PC-3 (cell line): Measurements from ENCODE around the gene BCKDHB.

Experiments
- EZH2 ChIP-seq: fragments of 300-600 bp; sonication (generic); IDR thresholded peaks from one replicate; pipeline ENCODE4 v1.6.1; 2017; ENCODE audit warnings: antibody characterized with exemption, mild to moderate bottlenecking, low read length; ENCODE audit not compliant: unreplicated experiment
- TF ChIP-seq, protein P1 (sequence below): fragments of 300-600 bp; sonication (generic); conservative IDR thresholded peaks from 2 replicates; pipeline ENCODE4 v1.5.1; 2017; ENCODE audit warnings: antibody characterized with exemption, low read depth, mild to moderate bottlenecking, low read length

DNA sequence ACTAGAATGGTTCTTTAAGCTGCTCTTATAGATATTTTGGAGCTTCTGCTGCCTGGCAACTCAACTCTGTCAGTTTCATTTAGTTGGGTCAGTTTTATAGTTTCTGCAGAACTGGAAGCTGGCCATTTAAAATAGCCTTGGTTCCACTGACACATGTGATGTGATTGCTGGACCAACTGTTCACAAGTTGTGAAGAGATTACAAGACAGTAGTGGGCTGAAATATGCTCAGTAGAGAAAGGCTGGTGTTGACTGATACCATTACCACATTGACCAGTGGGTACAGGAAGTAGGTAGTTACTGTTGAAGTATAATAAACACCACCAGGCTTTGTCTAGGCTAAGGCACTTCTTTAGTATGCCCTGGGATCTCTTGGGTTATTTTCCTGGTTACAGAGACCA, 39.0 kb downstream of the BCKDHB start:
- TF ChIP-seq, protein P1, sequence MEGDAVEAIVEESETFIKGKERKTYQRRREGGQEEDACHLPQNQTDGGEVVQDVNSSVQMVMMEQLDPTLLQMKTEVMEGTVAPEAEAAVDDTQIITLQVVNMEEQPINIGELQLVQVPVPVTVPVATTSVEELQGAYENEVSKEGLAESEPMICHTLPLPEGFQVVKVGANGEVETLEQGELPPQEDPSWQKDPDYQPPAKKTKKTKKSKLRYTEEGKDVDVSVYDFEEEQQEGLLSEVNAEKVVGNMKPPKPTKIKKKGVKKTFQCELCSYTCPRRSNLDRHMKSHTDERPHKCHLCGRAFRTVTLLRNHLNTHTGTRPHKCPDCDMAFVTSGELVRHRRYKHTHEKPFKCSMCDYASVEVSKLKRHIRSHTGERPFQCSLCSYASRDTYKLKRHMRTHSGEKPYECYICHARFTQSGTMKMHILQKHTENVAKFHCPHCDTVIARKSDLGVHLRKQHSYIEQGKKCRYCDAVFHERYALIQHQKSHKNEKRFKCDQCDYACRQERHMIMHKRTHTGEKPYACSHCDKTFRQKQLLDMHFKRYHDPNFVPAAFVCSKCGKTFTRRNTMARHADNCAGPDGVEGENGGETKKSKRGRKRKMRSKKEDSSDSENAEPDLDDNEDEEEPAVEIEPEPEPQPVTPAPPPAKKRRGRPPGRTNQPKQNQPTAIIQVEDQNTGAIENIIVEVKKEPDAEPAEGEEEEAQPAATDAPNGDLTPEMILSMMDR, result no peak
- no peak for TF ChIP-seq EZH2
